GM21447 (cell line): ENCODE measurements around the gene OR1I1.
"Not testable (repeated sequence)": the region's sequence is repeated elsewhere in the genome, so short reads cannot be mapped to it uniquely, and the experiment has no call there.

ENCODE experiments used
- ATAC-seq: cut with Tn5 transposase; IDR thresholded peaks from one replicate; pipeline ENCODE4 v1.9.1; 2021; ENCODE audit not compliant: unreplicated experiment

OR1I1 gene, protein sequence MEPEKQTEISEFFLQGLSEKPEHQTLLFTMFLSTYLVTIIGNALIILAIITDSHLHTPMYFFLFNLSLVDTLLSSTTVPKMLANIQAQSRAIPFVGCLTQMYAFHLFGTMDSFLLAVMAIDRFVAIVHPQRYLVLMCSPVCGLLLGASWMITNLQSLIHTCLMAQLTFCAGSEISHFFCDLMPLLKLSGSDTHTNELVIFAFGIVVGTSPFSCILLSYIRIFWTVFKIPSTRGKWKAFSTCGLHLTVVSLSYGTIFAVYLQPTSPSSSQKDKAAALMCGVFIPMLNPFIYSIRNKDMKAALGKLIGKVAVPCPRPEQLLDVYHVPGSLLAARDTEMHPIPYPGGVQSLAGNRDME

DNA sequence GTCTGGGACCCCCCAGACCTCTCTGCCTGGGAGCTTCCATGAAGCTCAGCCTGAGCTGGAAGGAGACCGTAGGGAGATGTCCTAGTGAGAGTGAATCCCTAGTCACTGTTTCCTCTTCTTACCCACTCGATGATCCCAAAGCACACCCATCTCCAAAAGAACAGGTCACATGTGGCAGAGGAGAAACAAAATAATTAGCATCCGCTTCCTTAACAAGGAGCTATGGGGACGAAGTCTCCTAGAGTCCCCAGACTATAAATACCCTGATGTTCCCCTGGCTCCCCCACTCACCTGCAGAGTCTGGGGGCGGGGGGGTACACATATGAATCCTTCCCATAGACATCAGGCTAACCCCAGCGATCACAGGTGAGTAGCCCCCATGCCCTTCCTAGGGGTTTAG lies at the start of gene OR1I1:
TSS of gene OR1I1 (plus strand) at position 301 of the 400 bp plus-strand sequence. CDS start 4,855 bp downstream, outside the sequence.
- no peak for ATAC-seq

DNA sequence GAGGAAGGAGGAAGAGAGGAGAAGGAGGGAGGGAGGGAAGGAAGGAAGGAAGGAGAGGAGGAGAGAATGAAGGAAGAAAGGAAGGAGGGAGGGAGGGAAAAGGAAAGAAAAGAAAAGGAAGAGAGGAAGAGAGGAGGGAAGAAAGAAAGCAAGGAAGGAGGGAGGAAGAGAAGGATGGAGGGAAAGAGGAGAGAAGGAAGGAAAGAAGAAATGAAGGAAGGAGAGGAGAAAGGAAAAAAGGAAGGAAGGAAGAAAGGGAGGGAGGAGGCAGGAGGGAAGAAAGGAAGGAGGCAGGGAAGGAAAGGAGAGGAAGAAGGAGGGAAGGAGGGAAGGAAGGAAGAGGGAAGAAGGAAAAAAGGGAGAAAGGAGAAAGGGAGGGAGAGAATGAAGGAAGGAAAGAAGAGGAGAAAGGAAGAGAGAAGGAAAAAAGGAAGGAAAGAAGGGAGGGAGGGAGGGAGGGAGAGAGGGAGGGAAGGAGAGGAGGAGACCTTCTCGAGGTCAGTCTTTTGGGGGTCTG lies 46.2 kb upstream of the OR1I1 start:
- no peak for ATAC-seq

DNA sequence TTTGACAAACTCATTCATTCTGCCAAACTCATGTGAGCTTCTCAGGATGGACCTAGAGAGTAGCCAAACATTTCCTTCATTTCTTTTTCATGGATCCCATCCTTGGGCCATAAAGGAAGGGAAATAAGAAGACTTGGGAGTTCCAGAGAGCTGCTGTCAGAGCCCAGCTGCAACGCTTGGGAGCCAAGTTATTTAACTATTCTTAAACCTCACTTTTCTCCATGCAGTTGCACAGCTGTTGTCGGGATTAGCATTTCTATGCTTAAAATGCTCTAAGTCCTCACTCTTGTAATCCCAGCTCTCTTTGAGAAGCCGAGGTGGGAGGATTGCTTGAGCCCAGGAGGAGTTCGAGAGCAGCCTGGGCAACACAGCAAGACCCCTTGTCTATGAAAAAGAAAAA lies 44.4 kb upstream of the OR1I1 start:
- ATAC-seq: no peak

DNA sequence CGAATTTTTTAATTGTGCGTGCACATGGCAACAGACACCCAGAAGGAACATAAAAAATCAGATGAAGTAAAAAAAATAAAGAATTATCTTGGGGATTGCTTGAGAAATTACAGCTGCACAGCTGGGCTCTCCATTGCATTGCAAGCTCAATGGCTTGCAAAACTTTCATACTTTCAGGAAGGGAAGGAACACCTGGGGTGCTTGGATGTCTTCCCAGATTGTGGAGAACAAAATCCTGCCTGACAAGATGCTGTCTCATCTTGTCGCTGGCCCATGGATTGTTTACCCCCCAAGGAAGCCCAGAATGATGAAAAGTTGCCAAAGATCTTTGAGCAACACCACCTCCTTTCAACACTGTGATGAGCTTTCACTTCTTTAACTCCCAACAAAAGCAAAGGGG lies 43.7 kb upstream of the OR1I1 start:
- ATAC-seq: no peak

DNA sequence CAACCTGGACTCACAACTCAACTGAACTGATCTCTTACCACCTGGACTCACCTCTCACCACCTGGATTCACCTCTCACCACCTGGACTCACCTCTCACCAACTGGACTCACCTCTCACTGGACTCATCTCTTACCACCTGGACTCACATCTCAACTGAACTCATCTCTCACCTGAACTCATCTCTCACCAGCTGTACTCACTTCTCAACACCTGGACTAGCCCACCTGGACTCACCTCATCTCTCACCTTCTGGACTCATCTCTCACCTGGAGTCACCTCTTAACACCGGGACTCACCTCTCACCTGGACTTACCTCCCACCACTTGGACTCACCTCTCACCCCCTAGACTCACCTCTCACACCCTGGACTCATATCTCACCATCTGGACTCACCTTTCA lies 40.0 kb upstream of the OR1I1 start:
- ATAC-seq: no peak

GRCh38 chr19:15042826-15043225 lies 39.2 kb upstream of the OR1I1 start:
- no peak for ATAC-seq

- no peak for ATAC-seq
Observed at GRCh38 chr19:15045506-15045905, 36.5 kb upstream of the OR1I1 start.

DNA sequence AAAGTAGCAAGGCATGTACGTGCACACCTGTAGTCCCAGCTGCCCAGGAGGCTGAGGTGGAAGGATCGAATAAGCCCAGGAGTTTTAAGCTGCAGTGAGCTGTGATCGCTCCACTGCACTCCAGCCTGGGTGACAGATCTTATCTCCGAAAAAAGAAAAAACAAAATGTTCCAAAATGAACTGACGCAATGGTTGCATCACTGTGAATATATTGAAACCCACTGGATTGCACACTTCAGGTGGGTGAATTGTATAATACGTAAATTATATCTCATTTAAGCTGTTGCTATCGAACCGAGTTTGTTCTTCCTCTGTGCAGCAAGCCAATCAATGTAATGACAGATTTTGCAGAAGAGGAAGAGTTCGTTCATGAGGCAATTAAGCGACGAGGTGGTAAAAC lies 34.3 kb upstream of the OR1I1 start:
- ATAC-seq: no peak

DNA sequence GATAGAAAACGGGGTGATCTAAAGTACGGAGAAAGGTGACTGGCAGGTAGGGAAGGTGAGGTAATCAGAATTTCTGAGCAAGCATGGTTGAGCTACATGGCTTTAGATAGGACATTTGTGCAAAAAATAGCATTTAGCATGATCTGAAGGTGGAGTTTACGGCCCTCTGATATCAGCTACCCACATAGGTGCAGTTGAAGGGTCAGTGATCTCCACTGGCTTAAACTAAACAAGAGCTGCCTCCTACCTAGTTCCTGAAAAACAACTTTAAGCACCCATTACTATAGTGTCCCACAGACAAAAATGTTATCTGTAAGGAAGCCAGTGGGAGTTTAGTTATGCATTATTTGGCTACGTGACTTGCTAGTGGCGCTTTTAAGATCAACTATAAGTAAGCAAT lies 33.9 kb upstream of the OR1I1 start:
- ATAC-seq: no peak

- no peak for ATAC-seq
Observed at GRCh38 chr19:15048885-15049541, 33.0 kb upstream of the OR1I1 start, which contains the start of gene CASP14. Gene CASP14 (plus strand): TSS chr19:15049480. CDS start chr19:15052252, 2,772 bp downstream.

DNA sequence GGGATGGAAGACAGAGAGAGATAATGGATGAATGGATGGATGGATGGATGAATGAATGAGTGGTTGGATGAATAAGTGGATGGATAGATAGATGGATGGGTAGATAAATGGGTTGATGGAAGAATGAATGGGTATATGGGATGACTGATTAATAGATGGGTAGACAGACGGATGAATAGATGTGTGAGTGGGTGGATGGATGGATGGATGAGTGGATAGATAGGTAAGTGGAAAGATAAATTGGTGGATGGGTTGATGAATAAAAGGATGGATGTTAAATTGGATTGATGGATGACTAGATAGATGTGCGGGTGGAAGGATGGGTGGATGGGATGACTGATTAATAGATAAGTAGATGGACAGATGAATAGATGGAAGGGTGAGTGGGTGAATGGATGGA lies 31.4 kb upstream of the OR1I1 start:
- no peak for ATAC-seq

- ATAC-seq: no peak
Observed at GRCh38 chr19:15062036-15062435, 20.0 kb upstream of the OR1I1 start.

GRCh38 chr19:15070386-15070785 lies 11.6 kb upstream of the OR1I1 start:
- ATAC-seq: not testable (repeated sequence)

- ATAC-seq: no peak
Observed at GRCh38 chr19:15072930-15073647, 8.9 kb upstream of the OR1I1 start.

DNA sequence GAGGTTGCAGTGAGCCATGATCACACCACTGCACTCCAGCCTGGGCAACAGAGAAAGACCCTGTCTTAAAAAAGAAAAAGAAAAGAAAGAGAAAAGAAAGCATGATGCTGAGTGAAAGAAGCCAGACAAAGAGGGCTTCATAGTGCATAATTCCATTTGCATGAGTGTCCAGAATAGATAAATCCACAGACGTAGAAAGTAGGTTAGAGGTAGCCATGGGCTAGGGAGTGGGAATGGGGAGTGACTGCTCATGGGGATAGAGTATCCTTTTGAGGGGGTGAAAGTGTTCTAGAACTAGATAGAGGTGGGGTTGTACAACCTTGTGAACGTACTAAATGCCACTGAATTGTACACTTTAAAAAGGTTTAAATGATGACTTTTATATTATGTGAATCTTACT lies 7.6 kb upstream of the OR1I1 start:
- ATAC-seq: no peak

DNA sequence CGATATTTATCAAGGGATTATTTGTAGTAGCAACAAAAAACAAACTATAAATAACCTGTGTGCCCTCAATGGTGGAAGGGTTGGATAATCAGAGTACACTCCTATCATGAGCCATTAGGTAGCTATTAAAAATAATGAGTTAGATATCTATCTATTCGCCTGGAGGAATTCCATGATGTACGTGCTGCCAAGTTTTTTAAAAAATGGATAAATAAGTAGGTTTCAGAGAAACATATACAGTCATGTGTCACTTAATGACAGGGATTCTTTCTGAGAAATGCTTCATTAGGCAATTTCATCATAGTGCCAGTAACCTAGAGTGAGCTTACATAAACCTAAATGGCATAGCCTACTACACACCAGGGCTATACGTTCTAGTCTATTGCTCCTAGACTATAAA lies 6.2 kb upstream of the OR1I1 start:
- ATAC-seq: no peak

GRCh38 chr19:15080002-15080401 lies 2.0 kb upstream of the OR1I1 start:
- not testable (repeated sequence) for ATAC-seq

GRCh38 chr19:15087182-15087581 lies 5.2 kb downstream of the OR1I1 start:
- ATAC-seq: no peak

- ATAC-seq: no peak
Observed at GRCh38 chr19:15091918-15092753, 10.1 kb downstream of the OR1I1 start.

DNA sequence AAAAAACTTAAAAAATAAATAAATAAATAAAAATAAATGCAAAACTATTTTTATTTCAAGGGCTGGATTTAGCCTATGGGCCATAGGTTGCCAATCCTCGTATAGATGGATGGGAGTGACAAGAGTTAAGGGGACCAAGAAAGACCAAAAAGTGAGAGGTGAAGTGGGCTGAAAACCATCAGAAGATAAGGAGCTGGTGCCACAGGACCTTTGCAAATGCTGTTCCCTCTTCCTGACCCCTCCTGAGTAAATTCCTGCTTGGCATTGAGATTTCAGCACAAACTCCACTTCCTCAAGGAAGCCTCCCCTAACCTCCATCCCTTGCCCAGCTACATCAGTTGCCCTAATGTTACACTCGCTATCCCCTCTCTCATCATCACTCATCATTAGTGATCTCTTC lies 11.0 kb downstream of the OR1I1 start:
- ATAC-seq: no peak

DNA sequence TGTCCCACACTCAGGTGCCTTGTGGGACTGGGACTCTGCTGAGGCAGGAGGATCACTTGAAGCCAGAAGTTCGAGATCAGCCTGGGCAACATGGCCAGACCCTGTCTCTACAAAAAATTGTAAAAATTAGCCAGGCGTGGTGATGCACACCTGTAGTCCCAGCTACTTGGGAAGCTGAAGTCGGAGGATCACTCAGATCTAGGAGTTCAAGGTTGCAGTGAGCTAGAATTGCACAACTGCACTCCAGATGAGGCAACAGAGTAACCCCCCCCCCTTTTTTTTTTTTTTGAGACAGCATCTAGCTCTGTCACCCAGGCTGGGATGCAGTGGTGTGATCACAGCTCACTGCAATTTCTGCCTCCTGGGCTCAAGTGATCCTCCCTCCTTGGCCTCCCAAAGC lies 14.2 kb downstream of the OR1I1 start:
- ATAC-seq: no peak
